Measurements from ENCODE around the gene ESRRA. TPM values are rescaled to one million over a fixed set of nuclear protein-coding genes. Genes with fewer than 3 reads are reported as not detected.

Gene ESRRA
- total and polyA plus RNA-seq, 4 donors = 10.8 to 88.4 (median 73.0) TPM

Small RNAs within 50 kb of the gene (small RNA-seq; reads per million reads assigned to genes)
- 0.10 reads per million for gene MIR7155 (ENCODE audit: low replicate concordance)
- gene RF00019 (ENCODE audit: low replicate concordance) = not detected

Other genes starting within 250 kb of the ESRRA start
- gene MACROD1, start 139.4 kb upstream of the ESRRA start, total RNA-seq = 10 to 100 TPM; 13.6 to 24.5 TPM
- gene MACROD1, start 139.4 kb upstream of the ESRRA start, polyA plus RNA-seq = 10 to 100 TPM in 1 of 2 donors, 1 to 10 TPM in 1; 9.9 to 70.0 TPM
- 100 to 1,000 TPM; 107 to 122 TPM for gene STIP1, start 119.4 kb upstream of the ESRRA start, total RNA-seq
- gene STIP1, start 119.4 kb upstream of the ESRRA start, polyA plus RNA-seq = 10 to 100 TPM; 75.9 to 82.1 TPM
- gene FERMT3, start 98.8 kb upstream of the ESRRA start, total RNA-seq = 100 to 1,000 TPM in 1 of 2 donors, 10 to 100 TPM in 1; 17.4 to 102 TPM
- 100 to 1,000 TPM in 1 of 2 donors, 10 to 100 TPM in 1; 67.3 to 182 TPM for gene FERMT3, start 98.8 kb upstream of the ESRRA start, polyA plus RNA-seq
- 10 to 100 TPM; 18.3 to 34.0 TPM for gene TRPT1, start 79.3 kb upstream of the ESRRA start, total RNA-seq
- gene TRPT1, start 79.3 kb upstream of the ESRRA start, polyA plus RNA-seq = 10 to 100 TPM; 34.6 to 62.5 TPM
- 10 to 100 TPM; 23.7 to 90.2 TPM for gene NUDT22, start 79.2 kb upstream of the ESRRA start, total RNA-seq
- gene NUDT22, start 79.2 kb upstream of the ESRRA start, polyA plus RNA-seq = 10 to 100 TPM; 62.0 to 67.8 TPM
- 10 to 100 TPM; 22.7 to 34.1 TPM for gene DNAJC4, start 75.0 kb upstream of the ESRRA start, total RNA-seq
- 10 to 100 TPM; 34.6 to 58.4 TPM for gene DNAJC4, start 75.0 kb upstream of the ESRRA start, polyA plus RNA-seq
- 100 to 1,000 TPM in 1 of 2 donors, 10 to 100 TPM in 1; 37.8 to 124 TPM for gene VEGFB, start 70.9 kb upstream of the ESRRA start, total RNA-seq
- 100 to 1,000 TPM in 1 of 2 donors, 10 to 100 TPM in 1; 43.7 to 115 TPM for gene VEGFB, start 70.9 kb upstream of the ESRRA start, polyA plus RNA-seq
- gene FKBP2, start 64.4 kb upstream of the ESRRA start, total RNA-seq = 10 to 100 TPM; 65.2 to 93.0 TPM
- gene FKBP2, start 64.4 kb upstream of the ESRRA start, polyA plus RNA-seq = 100 to 1,000 TPM; 207 to 397 TPM
- gene PPP1R14B, start 58.6 kb upstream of the ESRRA start, total RNA-seq = 100 to 1,000 TPM in 1 of 2 donors, 10 to 100 TPM in 1; 28.2 to 185 TPM
- gene PPP1R14B, start 58.6 kb upstream of the ESRRA start, polyA plus RNA-seq = 100 to 1,000 TPM; 119 to 241 TPM
- gene PLCB3, start 54.0 kb upstream of the ESRRA start, total RNA-seq = 10 to 100 TPM; 18.2 to 32.0 TPM
- gene PLCB3, start 54.0 kb upstream of the ESRRA start, polyA plus RNA-seq = 10 to 100 TPM; 15.0 to 17.1 TPM
- 10 to 100 TPM; 69.5 to 74.1 TPM for gene BAD, start 20.9 kb upstream of the ESRRA start, total RNA-seq
- gene BAD, start 20.9 kb upstream of the ESRRA start, polyA plus RNA-seq = 100 to 1,000 TPM in 1 of 2 donors, 10 to 100 TPM in 1; 77.0 to 127 TPM
- gene GPR137, start 19.7 kb upstream of the ESRRA start, total RNA-seq = 10 to 100 TPM; 14.5 to 59.1 TPM
- gene GPR137, start 19.7 kb upstream of the ESRRA start, polyA plus RNA-seq = 10 to 100 TPM; 22.8 to 32.2 TPM
- gene KCNK4, start 14.2 kb upstream of the ESRRA start, total RNA-seq = not detected
- under 1 TPM in 1 of 2 donors, not detected in 1; 0.09 TPM for gene KCNK4, start 14.2 kb upstream of the ESRRA start, polyA plus RNA-seq
- gene CATSPERZ, start 5.2 kb upstream of the ESRRA start, total RNA-seq = under 1 TPM in 1 of 2 donors, not detected in 1; 0.67 TPM
- under 1 TPM; 0.31 to 0.98 TPM for gene CATSPERZ, start 5.2 kb upstream of the ESRRA start, polyA plus RNA-seq
- gene TRMT112, start 12.0 kb downstream of the ESRRA start, total RNA-seq = 100 to 1,000 TPM; 154 to 173 TPM
- gene TRMT112, start 12.0 kb downstream of the ESRRA start, polyA plus RNA-seq = 100 to 1,000 TPM; 237 to 484 TPM
- gene PRDX5, start 12.6 kb downstream of the ESRRA start, total RNA-seq = 100 to 1,000 TPM; 165 to 306 TPM
- 100 to 1,000 TPM; 443 to 777 TPM for gene PRDX5, start 12.6 kb downstream of the ESRRA start, polyA plus RNA-seq
- 10 to 100 TPM; 13.6 to 32.7 TPM for gene CCDC88B, start 34.7 kb downstream of the ESRRA start, total RNA-seq
- gene CCDC88B, start 34.7 kb downstream of the ESRRA start, polyA plus RNA-seq = 10 to 100 TPM; 54.2 to 56.8 TPM
- 10 to 100 TPM; 25.3 to 53.8 TPM for gene RPS6KA4, start 53.6 kb downstream of the ESRRA start, total RNA-seq
- gene RPS6KA4, start 53.6 kb downstream of the ESRRA start, polyA plus RNA-seq = 10 to 100 TPM; 30.0 to 40.9 TPM

All from lung (tissue), 5 donors.